ENCODE data around the gene MT2A.
"Not testable (repeated sequence)": the region's sequence is repeated elsewhere in the genome, so short reads cannot be mapped to it uniquely, and the experiment has no call there.

Gene MT2A

DNA sequence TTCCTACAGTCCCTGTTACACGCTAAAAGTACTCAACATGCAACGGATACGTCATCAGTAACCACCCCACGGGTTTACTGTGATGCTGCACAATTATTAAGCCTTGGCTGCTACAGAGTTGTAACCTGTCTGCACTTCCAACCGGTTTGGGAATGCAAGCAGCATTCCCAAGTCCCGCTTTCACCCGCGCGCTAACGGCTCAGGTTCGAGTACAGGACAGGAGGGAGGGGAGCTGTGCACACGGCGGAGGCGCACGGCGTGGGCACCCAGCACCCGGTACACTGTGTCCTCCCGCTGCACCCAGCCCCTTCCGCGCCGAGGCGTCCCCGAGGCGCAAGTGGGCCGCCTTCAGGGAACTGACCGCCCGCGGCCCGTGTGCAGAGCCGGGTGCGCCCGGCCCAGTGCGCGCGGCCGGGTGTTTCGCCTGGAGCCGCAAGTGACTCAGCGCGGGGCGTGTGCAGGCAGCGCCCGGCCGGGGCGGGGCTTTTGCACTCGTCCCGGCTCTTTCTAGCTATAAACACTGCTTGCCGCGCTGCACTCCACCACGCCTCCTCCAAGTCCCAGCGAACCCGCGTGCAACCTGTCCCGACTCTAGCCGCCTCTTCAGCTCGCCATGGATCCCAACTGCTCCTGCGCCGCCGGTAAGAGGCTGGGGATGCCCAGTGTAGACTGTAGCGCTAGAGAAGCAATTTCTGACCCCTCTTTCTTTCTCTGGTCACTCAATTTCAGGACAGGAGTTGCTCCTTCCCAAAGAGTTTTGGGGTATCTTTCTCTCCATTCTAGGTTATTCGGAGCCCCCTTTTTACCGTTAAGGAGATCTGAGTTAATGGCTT lies at the start of gene MT2A:
Gene MT2A, plus strand, starts transcription at position 542 of the 833 bp plus-strand sequence. Its CDS starts 72 bp downstream, at position 614.
- peak; percentile 87 for DNase-seq

DNA sequence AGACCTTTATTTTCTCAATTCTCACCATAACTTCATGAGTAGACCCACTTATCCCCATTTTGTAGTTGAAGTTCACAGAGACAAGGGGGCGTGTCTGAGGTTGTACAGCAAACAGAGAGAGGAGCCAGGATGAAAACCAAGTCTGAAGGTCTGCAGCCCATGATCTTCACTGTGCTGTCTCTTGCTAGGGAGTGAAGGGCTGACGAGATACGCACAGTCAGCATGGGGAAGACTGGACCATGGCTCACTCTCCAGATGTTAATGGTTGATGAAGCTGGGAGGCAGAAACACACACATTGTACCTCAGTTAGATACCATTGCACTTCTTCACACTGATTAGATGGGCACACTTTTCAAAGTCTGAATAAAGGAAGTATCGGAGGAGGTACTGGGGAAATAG lies 49.3 kb upstream of the MT2A start:
- DNase-seq, result no peak

DNA sequence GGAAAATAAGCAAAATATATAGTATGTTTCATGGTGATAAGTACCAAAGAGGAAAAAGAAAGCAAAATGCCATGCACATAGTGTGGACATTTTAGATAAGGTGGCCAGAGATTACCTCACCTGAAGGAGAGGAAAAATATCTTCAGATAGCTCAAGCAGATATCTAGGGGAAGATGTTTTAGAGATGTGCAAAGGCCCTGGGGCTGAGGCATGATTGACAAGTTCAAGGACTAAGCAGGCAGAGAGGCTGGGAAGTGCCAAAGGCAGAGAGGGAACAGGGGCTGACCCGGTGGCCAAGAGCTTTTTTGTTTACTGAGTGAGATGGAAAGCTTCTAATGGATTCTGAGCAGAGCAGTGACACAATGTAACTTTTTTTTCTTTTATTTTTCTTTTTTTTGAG lies 47.9 kb upstream of the MT2A start:
- no peak for DNase-seq

DNA sequence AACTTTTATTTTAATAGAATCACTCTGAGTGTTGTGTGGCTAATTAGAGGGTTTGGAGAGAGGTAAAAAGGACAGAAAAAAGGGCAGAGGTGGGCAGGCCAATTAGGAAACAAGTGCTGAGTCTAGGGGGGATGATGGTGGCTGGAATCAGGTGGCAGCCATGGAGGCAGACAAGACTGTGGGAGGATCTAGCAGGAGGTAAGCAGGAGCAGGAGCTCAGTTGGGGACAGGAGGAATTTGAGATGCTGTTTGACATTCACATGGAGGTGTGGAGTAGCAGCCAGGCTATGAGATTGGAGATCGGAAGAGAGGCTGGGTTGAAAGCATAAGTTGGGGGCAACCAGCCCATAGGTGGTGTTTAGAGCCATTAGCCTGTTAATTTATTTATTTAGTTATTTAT lies 47.3 kb upstream of the MT2A start:
- DNase-seq, result no peak

DNA sequence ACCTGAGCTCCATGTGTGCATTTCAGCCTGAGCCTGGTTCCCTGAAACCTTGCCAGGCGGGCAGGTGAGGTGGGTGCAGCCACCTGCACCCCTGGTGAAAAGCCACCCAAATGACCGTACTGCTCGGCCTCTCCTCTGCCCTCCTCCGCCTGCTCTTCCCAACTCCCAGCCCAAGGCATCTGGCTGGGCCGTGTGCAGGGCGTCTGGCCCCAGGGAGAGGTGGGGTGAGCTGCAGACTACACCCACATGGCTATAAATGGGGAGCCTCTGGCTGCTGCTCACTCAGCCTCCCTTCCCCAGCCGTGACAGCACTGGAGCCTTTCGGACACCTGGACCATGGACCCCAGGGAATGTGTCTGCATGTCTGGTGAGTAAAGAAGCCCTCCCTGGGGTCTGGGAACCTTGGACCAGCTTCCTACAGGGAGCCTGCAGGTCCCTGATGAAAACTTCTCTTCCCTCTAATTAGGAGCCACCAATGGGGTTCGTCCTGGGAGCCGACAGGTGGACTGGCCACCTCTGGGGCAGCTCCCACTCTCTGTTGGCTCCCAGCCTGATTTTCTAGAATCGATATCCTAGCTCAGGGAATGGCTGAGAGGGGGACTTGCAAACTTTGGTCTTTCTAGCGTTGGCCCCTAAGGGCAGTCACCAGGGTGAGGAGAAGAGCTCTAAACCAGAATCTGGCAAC lies 43.4 kb upstream of the MT2A start, which contains the start of gene MT4:
Gene MT4, plus strand, starts transcription at position 281 of the 685 bp plus-strand sequence. Its CDS starts 56 bp downstream, at position 337.
- no peak for DNase-seq

DNA sequence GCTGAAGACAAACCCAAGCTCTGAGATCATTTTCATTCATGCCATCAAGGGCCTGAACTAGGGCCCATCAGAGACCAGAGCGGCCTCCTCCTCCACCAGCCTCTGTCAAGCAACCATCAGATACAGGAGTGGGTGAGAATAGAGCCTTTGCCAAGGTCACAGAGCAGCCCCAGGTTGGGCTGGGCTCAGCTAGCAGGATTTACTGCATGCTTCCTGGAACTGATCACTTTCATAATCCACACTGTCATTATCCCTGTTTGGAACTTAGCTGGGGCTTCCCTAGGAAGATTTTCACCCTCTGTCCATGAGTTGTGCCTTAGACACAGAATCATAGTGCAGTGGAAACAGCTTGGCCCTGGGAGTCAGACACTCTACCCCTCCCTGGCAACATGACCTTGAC lies 38.4 kb upstream of the MT2A start:
- DNase-seq, result no peak

DNA sequence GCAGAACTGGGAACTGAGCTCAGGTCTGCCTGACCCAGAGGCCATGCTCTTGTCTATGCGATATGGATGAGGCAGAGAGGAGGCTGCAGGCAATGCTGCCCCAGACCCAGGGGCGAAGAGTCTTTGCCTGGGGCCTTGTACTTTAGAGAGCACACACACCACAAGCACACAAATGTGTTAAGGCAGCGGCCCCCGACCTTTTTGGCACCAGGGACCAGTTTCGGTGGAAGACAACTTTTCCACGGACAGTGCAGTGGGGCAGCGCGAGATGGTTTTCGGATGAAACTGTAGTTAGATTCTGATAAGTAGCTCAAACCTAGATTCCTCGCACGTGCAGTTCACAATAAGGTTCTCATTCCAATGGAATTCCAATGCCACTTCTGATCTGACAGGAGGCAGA lies 36.9 kb upstream of the MT2A start:
- DNase-seq, result no peak

GRCh38 chr16:56574625-56575024 lies 33.8 kb upstream of the MT2A start:
- no peak for DNase-seq

GRCh38 chr16:56576585-56577299 lies 31.6 kb upstream of the MT2A start:
- peak; percentile 69 for DNase-seq

- DNase-seq, result no peak
These were observed 31.1 kb upstream of the MT2A start for GRCh38 chr16:56577300-56577625.

GRCh38 chr16:56580391-56581048 lies 27.9 kb upstream of the MT2A start:
- no peak for DNase-seq

DNA sequence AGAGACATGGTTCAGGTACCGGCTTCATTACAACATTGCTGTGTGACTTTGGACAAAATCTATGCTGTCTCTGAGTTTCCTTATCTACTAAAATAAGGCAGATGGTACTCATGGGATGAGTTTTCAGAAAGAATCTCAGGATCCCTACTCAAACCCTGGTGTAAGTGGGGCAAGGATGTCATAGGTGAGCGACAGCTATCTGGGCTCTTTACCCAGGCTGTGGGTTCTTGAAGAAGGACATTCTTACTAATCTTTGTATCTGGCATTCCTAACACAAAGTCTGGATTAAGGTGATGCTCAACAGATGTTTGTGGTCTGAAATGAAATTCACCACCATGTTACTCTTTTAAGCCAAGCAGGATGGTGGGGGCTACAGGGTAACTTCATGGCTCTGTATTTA lies 25.5 kb upstream of the MT2A start:
- DNase-seq, result not testable (repeated sequence)

- DNase-seq, result no peak
These were observed 24.8 kb upstream of the MT2A start for GRCh38 chr16:56583351-56584168.

- no peak for DNase-seq
These were observed 24.1 kb upstream of the MT2A start for GRCh38 chr16:56584276-56584675.

DNA sequence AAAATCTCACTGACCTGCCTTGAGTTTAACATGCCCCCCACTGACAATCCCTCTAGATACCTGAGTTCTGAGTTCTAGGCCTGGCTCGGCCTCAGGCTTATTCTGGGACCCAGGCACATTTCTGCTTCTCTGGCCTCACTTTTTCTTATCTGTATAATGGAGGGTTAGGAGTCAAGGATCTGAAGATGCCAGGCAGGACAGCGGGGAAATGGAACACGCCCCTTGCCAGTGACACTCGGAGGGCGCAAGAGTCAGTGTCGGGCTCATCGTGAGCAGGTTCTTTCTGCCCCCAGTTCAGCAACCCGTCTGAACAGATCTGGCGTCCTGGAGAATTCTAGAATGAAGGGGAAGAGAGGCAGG lies 19.6 kb upstream of the MT2A start:
- DNase-seq, result no peak

GRCh38 chr16:56589141-56590039 lies 19.0 kb upstream of the MT2A start, which contains the start of gene MT3:
Gene MT3, plus strand, starts transcription at chr16:56589528. Its CDS starts 63 bp downstream, at chr16:56589591.
- peak; percentile 26 for DNase-seq

- no peak for DNase-seq
These were observed 16.9 kb upstream of the MT2A start for GRCh38 chr16:56591377-56592060.

GRCh38 chr16:56593573-56594291 lies 14.7 kb upstream of the MT2A start:
- no peak for DNase-seq

DNA sequence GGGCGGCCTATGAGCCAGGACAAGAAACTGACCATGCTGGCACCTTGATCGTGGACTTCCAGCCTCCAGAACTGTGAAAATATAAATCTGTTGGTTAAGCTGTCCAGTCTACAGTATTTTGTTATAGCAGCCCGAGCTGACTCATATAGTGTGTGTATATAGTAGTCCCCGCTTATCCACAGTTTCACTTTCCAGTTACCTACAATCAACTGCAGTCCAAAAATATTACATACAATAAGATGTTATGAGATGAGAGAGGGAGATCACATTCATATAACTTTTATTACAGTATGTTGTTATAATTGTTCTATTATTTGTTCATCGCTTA lies 14.1 kb upstream of the MT2A start:
- no peak for DNase-seq

GRCh38 chr16:56600398-56600999 lies 7.9 kb upstream of the MT2A start:
- DNase-seq, result no peak

Data from NCI-H2029 (cell line).